ENCODE measurements around the gene SLC11A1.

The SLC11A1 gene

DNA sequence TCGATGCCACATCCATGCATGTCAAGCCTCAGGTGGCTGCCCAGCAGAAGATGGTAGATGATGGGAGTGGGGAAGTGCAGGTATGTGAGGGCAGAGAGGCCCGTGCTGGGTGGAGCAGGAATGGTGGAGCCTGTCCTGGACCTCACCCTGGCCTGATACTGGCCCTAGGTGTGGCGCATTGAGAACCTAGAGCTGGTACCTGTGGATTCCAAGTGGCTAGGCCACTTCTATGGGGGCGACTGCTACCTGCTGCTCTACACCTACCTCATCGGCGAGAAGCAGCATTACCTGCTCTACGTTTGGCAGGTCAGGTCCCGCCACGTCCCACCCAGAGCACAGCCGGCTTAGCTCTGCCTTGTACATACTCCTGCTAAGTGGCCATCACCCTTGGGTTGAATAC is 49.8 kb downstream of the SLC11A1 start:
- DNase-seq (ENCODE audit: extremely low read depth in 1 of 2, low read depth in 1 of 2) = no peak

- DNase-seq (ENCODE audit: extremely low read depth in 1 of 2, low read depth in 1 of 2) = no peak
Observed at GRCh38 chr2:218432676-218433365, 50.7 kb downstream of the SLC11A1 start.

DNA sequence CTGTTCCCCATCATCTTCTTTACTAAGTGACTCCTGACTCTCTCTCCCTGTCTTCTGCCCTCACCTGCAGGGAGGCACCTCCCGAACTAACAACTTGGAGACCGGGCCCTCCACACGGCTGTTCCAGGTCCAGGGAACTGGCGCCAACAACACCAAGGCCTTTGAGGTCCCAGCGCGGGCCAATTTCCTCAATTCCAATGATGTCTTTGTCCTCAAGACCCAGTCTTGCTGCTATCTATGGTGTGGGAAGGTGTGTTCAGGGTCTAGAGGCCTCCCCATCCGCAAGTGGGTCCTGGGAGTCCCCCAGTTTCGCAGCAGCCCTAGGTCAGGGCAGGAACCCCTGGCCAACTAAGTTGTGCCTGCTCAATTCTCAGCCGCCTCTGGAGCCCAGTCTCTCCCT is 52.4 kb downstream of the SLC11A1 start:
- no peak for DNase-seq (ENCODE audit: extremely low read depth in 1 of 2, low read depth in 1 of 2)

DNA sequence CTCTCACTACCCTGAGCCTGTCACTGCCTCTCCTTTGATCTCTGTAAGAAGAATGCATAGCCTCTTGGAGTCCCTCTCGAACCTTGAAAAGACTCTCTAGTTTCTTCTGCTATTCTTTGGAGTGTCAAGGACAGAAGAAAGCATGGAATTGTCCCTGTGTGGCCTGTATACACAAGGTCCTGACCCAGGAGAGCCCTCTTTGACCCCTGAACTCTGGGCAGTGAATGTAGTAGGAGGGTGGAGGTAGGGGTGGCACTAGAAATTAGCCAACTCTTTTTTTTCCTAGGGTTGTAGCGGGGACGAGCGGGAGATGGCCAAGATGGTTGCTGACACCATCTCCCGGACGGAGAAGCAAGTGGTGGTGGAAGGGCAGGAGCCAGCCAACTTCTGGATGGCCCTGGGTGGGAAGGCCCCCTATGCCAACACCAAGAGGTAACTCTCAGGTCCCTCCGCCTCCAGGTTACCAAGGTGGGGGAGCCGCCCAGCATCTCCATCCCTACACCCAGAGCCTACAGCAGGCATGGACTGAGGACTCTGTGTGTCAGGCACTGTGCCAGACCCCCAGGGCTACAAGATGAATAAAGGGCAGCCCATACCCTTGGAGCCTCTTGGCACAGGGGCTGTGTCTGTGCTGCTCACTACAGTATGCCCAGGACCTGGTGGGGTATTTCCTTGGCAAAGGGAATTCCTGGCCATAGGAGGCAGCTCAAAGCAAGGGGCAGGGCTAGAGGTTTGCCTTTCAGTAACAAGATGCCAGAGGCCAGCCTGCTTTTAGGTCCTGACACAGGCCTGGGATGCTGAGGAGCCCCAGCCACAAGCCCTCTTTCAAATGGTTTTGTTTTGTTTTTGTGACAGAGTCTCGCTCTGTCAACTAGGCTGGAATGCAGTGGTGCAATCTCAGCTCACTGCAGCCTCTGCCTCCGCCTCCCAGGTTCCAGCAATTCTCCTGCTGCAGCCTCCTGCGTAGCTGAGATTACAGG is 53.2 kb downstream of the SLC11A1 start:
- no peak for DNase-seq (ENCODE audit: extremely low read depth in 1 of 2, low read depth in 1 of 2)

GRCh38 chr2:218436992-218437391 is 54.9 kb downstream of the SLC11A1 start:
- no peak for DNase-seq (ENCODE audit: extremely low read depth in 1 of 2, low read depth in 1 of 2)

DNA sequence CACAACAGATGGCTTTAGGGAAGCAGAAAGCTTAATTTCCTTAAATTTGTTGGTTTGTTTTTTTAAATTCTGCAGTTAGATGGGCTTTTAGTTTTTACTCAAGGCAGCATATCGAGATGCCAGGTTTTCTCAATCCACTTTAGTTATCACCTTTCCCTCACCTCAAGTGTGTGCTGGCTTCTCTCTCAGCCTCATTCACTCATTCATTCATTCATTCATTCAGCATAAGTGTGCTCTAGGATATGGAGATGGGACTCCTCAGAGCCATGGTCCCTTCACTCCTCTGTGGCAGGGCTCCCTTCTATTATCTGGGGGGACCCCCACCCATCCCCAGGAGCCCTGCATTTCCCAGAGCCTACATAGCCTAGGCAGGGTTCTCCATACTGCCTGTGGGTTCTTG is 55.9 kb downstream of the SLC11A1 start:
- DNase-seq (ENCODE audit: extremely low read depth in 1 of 2, low read depth in 1 of 2) = no peak

GRCh38 chr2:218438596-218438995 is 56.5 kb downstream of the SLC11A1 start:
- DNase-seq (ENCODE audit: extremely low read depth in 1 of 2, low read depth in 1 of 2) = no peak

GRCh38 chr2:218444692-218445357 is 62.8 kb downstream of the SLC11A1 start:
- DNase-seq (ENCODE audit: extremely low read depth in 1 of 2, low read depth in 1 of 2) = no peak

- DNase-seq (ENCODE audit: extremely low read depth in 1 of 2, low read depth in 1 of 2) = no peak
Observed at GRCh38 chr2:218445602-218446001, 63.5 kb downstream of the SLC11A1 start.
